T-helper 22 cell (primary cell): ENCODE results near the gene CDK18.

Source experiments
- DNase-seq: peaks from one replicate; pipeline ENCODE4 v3.0.0-alpha.2; 2020; ENCODE audit warnings: low read depth

The CDK18 gene

DNA sequence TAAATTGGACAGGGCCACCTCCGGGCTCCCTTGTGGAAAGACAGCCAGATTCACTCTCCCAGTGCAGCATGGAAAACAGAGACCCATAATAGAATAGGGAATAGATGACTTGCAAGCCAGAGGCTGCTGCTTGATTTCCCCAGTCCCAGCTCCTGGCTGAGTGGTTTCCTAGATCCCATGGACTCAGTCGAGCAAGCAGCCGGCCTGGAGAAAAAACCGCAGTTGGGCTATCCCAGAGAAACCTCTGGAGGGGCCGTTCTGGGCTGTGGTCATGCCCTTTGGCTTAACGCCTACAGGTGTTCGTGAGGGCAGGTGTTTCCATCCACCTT, 65.7 kb downstream of the CDK18 start:
- no peak for DNase-seq

DNA sequence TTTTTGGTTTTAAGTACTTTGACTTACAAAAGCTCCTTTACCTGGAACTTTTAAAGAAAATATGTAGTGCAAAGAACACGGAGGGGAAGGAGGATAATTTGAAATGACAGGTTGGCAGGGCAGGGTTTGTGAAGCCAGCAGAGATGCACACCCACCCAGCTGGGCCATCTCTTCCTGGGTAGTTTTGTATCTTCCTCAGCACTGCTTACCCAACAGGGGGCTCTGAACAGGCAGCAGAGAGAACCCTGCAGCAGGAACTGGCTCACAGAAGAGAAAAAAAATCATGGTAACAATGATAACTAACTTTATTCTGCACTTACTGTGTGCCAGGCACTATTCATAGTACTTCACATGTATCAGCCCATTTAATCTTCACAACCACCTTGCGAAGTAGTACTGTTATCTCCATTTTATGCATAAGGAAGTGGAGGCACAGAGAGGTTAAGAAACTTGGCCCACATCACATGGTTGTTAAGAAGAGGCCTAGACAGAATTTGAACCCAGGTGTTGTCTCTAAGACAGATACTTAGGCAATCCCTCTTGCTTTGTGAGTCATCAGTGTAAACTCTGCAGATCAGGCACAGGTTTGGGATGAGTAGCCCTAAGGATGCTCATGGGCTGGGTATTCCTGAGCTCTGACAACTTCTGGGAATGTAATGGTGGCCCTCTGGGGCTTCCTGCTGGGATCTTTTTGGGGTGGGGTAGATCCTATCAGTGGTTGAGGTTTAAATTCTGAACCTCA, 66.5 kb downstream of the CDK18 start:
- DNase-seq: no peak

DNA sequence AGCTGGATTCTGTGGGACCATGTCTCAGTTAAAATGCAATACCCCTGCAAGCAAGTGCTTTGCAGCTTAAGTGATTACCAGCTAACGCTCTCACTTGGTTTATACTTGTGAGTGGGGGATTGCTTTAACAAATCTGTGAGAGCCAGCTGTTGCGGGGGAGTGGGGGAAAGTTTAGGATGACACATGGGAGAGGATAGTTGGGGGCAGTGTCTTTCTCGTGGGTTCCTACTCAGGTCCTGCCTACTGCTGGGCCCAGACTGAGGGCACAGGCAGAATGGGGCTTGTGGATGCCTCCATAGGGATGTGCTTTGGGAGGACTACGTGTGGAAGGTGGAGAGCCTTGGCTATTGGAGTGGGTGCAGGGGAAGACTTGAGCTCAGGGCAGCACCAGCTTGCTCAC, 67.3 kb downstream of the CDK18 start:
- no peak for DNase-seq

DNA sequence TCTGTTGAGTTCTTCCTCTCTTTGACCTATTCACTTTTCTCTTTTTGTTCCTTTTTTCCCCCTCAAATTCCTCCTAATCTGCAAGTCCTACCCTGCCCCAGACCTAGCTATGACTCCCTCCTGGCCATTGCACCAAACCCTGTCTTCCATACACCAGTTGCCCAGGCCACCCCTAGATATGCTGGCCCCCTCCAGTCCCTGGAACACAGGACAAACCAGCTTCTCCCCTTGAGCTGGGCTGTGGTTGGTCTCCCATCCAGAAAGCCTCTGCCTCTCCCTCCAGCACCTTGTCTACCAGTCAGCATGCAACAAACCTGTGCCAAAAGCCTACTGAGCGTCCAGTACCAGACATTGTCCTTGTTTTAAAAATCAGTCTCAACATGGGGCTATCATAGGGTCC, 68.0 kb downstream of the CDK18 start:
- DNase-seq: no peak

DNA sequence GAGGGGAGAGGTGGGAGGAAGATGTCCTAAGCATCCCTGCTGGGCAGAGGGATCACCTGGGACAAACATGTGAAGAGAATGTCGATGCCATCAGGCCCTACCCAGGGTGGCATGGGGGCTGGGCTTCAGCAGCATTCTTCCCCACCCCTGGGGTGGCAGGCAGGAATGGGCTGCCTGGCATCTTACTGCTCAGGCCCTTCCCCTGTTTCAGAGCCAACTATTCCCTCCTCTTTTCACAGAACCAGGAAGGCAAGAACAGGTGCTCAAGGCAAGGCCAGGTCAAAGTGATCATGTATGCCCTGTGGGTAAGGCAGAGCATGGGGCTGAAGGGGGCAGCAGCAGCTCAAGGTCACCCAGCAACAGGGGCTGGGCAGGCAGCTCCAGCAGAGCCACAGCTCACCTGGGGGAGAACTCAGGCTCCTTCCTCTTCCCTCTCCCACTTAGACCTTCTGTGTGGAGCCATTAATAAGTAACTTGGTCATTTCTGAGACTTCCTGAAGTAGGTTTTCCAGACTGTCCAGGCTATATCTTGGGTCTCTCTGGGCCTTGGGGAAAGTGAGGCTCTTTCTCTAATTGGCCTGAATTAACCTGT, 70.9 kb downstream of the CDK18 start:
- no peak for DNase-seq

DNA sequence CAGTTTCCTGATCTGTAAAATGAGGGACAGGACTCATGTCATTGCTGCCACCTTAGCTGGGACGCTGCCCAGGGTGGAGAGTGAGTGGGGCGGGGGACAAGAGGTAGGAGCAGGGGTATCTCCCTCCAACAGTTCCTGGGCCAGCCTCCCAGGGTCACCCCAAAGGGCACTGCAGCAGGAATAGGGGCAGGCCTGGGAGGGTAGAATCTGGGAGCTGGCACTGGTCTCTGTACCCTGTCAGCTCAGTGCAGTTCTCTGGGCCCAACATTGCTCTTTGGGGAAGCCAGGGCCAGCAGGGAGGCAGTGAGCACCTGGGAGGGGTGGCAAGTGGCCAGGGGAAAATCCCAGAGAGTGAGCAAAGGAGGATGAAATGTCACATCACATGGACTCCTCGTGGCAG, 71.5 kb downstream of the CDK18 start:
- no peak for DNase-seq

DNA sequence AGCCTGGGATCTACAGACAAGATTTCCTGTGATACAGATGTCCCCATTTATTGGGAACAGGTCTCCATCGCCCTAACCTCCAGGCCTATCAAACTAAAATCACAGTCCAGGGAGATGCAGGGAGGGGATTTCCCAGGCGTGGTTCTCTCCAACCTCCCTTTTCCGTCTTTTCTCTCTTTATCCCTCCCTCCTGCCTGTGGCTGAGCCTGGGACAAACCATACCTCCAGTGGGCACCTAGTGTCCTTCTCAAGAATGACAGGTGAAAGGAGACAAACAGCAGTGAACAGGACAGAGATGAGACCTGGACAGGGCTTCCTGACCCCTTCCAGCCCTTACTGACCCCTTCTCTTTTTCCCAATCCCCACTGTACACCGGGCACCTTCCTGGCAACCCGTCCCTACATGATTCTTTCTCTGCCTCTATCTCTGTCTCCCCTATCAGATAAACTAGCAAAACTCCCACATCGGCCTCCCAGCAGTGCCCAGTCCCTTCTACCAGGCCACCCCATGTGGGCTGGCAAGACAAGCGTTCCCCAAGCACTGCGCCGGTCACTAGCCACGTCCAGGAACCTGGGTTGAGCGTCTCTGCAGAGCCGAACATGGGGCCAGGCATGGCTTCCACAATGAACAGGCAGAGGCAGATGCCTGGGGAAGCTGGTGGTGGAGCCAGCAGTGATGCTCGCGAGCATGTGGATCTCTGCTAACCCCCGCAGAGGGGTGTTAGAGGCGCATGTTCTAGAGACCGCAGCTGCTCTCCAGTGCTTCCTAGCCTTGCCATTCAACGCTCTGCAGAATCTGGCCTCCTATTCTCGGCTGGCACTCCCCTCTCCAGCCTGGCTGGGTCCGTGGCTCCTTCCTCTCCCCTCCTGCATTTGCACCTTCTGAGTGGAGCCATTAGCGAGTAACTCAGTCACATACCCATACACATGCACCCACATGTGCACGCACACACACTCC, 72.6 kb downstream of the CDK18 start:
- DNase-seq: no peak

DNA sequence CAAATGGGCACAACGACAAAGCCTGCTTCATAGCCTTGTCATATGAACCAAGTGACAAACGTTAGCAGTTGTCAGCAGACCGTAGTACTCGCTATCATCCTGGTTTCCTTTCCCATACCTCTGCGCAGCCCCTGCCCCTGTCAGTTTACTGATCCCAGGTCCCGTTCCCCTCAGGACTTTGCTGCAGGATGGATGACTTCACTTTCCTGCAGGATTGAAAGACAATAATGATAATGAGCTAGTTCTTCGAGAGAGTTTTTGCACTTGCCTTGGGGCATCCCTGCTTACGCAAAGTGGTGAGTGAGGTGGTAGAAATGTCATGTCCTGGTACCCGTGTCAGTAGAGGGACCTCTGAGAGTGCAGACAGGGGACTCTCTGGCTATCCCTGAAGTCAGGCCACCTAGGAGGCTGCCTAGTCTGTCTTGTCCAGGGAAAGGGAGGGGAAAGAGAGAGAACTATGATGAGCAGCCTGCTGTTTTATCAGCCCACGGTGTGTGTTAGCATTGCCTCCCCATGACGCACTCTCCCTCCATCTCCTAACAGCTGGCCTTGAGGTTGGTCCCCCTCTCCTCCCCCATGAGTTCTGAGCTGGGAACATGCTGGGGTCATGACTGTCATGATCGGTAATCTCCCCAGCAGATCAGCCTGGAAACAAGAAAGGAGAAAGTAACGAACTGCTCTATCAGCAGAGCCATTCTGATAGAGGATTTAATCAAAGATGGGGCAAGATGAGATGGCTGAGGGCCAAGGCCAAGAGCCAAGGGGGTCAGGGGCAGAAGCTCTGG, 73.6 kb downstream of the CDK18 start:
- DNase-seq: no peak

DNA sequence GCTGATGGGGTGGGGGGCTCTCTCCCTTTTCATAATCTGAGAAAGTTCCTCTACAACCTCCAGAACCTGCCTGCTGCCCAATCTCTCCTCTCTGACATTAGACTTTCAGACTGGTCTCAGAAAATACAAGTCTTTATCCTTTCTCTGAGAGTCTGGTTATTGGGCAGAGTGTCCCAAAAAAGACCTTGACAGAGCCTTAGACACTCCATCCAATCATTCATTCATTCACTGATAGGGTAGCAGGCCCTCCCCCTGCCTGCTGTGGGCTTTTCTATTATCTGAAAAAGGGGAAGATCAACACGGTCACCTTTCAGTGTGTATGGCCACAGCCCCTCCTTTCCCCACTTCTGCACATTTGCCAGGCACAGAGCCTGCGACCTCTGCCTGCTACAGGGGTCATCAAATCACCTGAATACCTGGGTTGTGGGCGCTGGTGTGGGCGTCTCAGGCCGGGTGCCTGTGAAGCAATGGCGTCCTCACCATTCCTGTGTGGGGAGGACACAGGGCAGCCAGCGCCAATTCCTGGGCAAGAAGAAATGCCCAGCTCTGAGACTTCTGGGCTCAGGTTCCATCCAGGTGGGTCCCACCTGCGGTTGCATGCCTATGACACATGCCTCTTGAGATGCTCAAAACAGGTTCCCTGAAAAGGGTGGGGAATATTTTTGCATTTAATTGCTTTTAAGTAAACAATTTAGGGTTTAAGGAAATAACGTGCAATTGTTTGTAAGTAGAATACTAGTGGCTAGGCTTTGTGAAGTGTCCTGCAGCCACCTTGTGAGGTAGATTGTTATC, 74.5 kb downstream of the CDK18 start:
- no peak for DNase-seq

DNA sequence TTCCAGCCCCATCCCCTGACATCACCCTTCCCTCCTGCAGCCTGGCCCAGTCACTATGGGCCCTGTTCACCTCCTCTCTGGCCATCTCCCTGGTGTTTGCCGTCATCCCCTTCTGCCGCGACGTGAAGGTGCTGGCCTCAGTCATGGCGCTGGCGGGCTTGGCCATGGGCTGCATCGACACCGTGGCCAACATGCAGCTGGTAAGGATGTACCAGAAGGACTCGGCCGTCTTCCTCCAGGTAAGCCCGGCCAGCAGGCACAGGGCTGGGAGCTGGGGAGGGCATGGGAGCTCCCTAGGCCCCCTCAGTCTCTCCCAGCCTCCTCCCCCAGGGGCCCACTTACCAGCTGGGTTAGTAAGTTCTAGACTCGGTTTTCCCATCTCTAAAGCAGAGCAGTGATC, 75.2 kb downstream of the CDK18 start:
- DNase-seq: no peak

DNA sequence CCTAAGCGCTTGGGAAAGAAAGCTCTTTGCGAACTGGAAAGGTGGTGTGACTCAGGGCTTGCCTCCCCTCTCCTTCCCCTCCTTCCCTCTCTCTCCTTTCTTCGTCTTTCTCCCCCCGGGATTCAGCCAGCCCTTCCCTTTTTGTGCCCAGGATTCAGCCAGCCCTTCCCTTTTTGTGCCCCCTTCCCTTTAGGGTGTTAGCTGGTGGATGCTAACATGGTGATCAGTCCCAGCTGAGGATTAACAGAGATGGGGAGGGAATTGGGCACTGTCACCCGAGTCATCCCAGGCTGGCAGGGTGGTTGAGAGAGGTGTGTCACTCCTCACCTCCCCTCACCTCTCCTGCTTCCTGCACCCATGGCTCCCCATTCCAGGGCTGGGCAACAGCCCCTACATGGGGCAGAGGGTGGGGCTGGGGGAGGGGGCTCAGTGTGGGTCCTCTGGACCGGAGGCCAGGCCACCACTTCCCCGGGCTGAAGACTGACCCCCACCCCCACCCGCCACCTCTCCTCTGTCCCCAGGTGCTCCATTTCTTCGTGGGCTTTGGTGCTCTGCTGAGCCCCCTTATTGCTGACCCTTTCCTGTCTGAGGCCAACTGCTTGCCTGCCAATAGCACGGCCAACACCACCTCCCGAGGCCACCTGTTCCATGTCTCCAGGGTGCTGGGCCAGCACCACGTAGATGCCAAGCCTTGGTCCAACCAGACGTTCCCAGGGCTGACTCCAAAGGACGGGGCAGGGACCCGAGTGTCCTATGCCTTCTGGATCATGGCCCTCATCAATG, 75.9 kb downstream of the CDK18 start:
- no peak for DNase-seq

DNA sequence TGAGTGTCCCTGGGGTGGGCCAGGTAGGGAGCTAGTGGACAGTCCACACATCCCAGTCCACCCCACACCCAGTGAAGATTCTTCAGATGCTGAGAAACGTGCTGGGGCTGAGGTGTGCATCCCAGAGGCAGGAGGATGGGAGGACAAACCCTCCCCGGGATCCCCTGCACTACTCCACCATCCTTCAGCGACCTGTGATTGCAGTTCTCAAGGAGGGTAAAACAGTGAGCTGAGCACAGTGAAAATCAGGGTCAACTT, 76.4 kb downstream of the CDK18 start:
- DNase-seq: no peak

DNA sequence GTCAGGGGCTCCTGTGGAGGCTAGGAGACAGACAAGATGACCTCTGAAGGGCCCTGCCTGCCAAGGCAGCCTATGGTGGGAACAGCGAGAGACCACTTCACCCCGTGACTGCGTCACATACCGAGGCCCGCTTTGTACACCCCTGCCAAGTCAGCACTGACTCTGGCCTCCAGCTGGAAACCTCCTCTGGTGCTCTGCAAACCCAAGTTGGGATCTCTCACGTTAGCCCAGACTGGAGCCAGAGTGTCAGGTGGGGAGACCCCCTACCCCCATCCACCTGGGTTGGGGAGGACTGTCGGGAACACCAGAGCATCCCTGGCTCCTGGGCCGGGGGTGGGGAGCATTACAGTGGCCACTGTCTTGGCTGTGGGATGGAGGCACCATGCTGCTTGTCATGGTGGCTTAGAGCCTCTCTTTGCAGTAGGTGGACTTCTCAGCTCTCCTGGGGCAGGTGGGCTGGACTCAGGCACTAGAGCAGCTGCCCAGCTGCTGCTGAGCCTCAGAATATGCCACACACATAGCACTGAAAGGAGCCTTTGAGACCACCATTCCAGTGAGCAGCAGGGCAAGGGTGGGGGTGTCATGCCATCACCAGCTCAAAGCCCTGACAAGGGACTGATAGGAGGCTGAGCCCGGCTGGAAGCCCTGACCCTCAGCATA, 77.0 kb downstream of the CDK18 start:
- DNase-seq: no peak

DNA sequence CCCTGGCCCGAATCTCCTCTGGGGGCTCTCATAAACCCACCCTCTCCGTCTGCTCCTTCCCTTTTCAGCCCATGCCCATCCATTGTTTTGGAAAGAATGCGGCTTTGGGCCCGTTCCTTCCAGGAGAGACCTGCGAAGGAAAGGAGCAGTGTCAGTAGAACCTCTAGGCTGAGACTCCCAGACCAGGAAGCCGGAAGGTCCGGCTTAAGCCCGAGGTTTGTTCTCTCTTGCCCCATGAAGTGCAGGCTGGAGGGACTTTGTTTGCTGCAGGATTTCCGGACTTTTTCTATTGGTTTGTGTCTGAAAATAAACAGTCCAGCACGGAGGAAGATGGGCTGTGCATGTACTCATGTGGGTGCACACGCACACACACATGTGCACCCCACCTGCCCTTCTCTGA, 77.6 kb downstream of the CDK18 start:
- no peak for DNase-seq
